Stimulated activated CD4-positive, alpha-beta T cell treated with anti-CD3 and anti-CD28 coated beads, Interleukin-12 subunit alpha, Interleukin-12 subunit beta, amount 100 ng/mL, for 48 hours (primary cell): ENCODE data around the gene SORCS2.

Experiments used
- DNase-seq, 3 donors: peaks; one replicate each; pipeline ENCODE4 v3.0.0-alpha.2; 2020; ENCODE audit warnings: low read depth in 2 of 3, low spot score in 1 of 3

SORCS2 gene

GRCh38 chr4:7766661-7767345 lies 574.5 kb downstream of the SORCS2 start:
- no peak for DNase-seq

GRCh38 chr4:7767526-7767925 lies 575.2 kb downstream of the SORCS2 start:
- no peak for DNase-seq

- DNase-seq = no peak
These were observed 575.6 kb downstream of the SORCS2 start for GRCh38 chr4:7767966-7768365.

GRCh38 chr4:7768736-7769135 lies 576.4 kb downstream of the SORCS2 start:
- DNase-seq = no peak

- no peak for DNase-seq
These were observed 577.3 kb downstream of the SORCS2 start for GRCh38 chr4:7769396-7770223.

GRCh38 chr4:7770224-7771050 lies 578.1 kb downstream of the SORCS2 start:
- no peak for DNase-seq

- DNase-seq = no peak
These were observed 578.7 kb downstream of the SORCS2 start for GRCh38 chr4:7771056-7771455.

- DNase-seq = no peak
These were observed 579.5 kb downstream of the SORCS2 start for GRCh38 chr4:7771541-7772507.

GRCh38 chr4:7772711-7773385 lies 580.5 kb downstream of the SORCS2 start:
- DNase-seq = no peak

- DNase-seq = no peak
These were observed 581.3 kb downstream of the SORCS2 start for GRCh38 chr4:7773401-7774180.

GRCh38 chr4:7774301-7775294 lies 582.3 kb downstream of the SORCS2 start:
- no peak for DNase-seq

GRCh38 chr4:7775396-7775795 lies 583.1 kb downstream of the SORCS2 start:
- DNase-seq = no peak

GRCh38 chr4:7777017-7777710 lies 584.8 kb downstream of the SORCS2 start:
- DNase-seq = no peak

- no peak for DNase-seq
These were observed 585.7 kb downstream of the SORCS2 start for GRCh38 chr4:7777871-7778509.

- no peak for DNase-seq
These were observed 586.4 kb downstream of the SORCS2 start for GRCh38 chr4:7778510-7779431.

GRCh38 chr4:7779432-7779768 lies 587.1 kb downstream of the SORCS2 start:
- no peak for DNase-seq
